Central memory CD8-positive, alpha-beta T cell (primary cell): ENCODE measurements around the gene HECTD2.
"Not testable (repeated sequence)": the region's sequence is repeated elsewhere in the genome, so short reads cannot be mapped to it uniquely, and the experiment has no call there.

ENCODE experiments used
- ATAC-seq: fragments of 150-1000 bp; cut with Tn5 transposase; replicated peaks from 2 replicates; pipeline ENCODE4 v1.10.0; 2022; ENCODE audit warnings: mild to moderate bottlenecking, moderate FRiP score, moderate number of reproducible peaks; ENCODE audit not compliant: poor library complexity, severe bottlenecking; ENCODE audit errors: extremely low read depth
- DNase-seq, 2 donors: peaks; one replicate each; pipeline ENCODE4 v3.0.0; 2021; ENCODE audit warnings: low spot score in 2 of 2
- H3K27ac Mint-ChIP-seq: one replicate; pipeline ENCODE4 v1.8.0; 2022; ENCODE audit warnings: low read depth, mild to moderate bottlenecking, moderate library complexity, mixed read lengths
- H3K27me3 Mint-ChIP-seq: one replicate; pipeline ENCODE4 v1.8.0; 2022; ENCODE audit warnings: mixed read lengths
- H3K36me3 Mint-ChIP-seq: one replicate; pipeline ENCODE4 v1.8.0; 2022; ENCODE audit warnings: mild to moderate bottlenecking, moderate library complexity, mixed read lengths; ENCODE audit not compliant: insufficient read depth
- H3K4me1 Mint-ChIP-seq: one replicate; pipeline ENCODE4 v1.8.0; 2022; ENCODE audit warnings: mixed read lengths
- H3K4me3 Mint-ChIP-seq: one replicate; pipeline ENCODE4 v1.8.0; 2022; ENCODE audit warnings: mild to moderate bottlenecking, moderate library complexity, mixed read lengths
- H3K9me3 Mint-ChIP-seq: one replicate; pipeline ENCODE4 v1.8.0; 2022; ENCODE audit warnings: mixed read lengths

Gene HECTD2

GRCh38 chr10:91555455-91555854, 145.3 kb downstream of the HECTD2 start:
- no peaks in the 10 kb centered on the region for H3K36me3 Mint-ChIP-seq
- no peak overlapping the region for H3K27ac Mint-ChIP-seq
- no peaks in the 10 kb centered on the region for H3K9me3 Mint-ChIP-seq
- no peak overlapping the region for H3K4me3 Mint-ChIP-seq
- H3K4me1 Mint-ChIP-seq: peaks cover 4% of the 10 kb centered on the region
- DNase-seq (no peak), ATAC-seq (no peak)
- peaks cover 18% of the 10 kb centered on the region for H3K27me3 Mint-ChIP-seq

GRCh38 chr10:91556691-91557566, 146.8 kb downstream of the HECTD2 start:
- ATAC-seq (no peak), DNase-seq (no peak)
- Mint-ChIP-seq H3K4me3 (no peak overlapping the region), H3K36me3 (no peaks in the 10 kb centered on the region), H3K27ac (no peak overlapping the region), H3K4me1 (peaks cover 4% of the 10 kb centered on the region), H3K9me3 (no peaks in the 10 kb centered on the region), H3K27me3 (peaks cover 19% of the 10 kb centered on the region)

- DNase-seq: no peak
- H3K27me3 Mint-ChIP-seq: peaks cover 17% of the 10 kb centered on the region
- no peak overlapping the region for H3K27ac Mint-ChIP-seq
- H3K4me3 Mint-ChIP-seq: no peak overlapping the region
- no peaks in the 10 kb centered on the region for H3K36me3 Mint-ChIP-seq
- no peaks in the 10 kb centered on the region for H3K9me3 Mint-ChIP-seq
- no peak for ATAC-seq
- peaks cover 4% of the 10 kb centered on the region for H3K4me1 Mint-ChIP-seq
Observed at GRCh38 chr10:91557651-91558111, 147.5 kb downstream of the HECTD2 start.

GRCh38 chr10:91558473-91558872, 148.3 kb downstream of the HECTD2 start:
- Mint-ChIP-seq H3K4me3 (no peak overlapping the region), H3K36me3 (no peaks in the 10 kb centered on the region), H3K27me3 (peaks cover 17% of the 10 kb centered on the region), H3K4me1 (peaks cover 4% of the 10 kb centered on the region), H3K27ac (no peak overlapping the region), H3K9me3 (no peaks in the 10 kb centered on the region)
- no peak for DNase-seq
- ATAC-seq: no peak

GRCh38 chr10:91559169-91559568, 149.0 kb downstream of the HECTD2 start:
- Mint-ChIP-seq H3K27me3 (peaks cover 17% of the 10 kb centered on the region), H3K4me1 (peaks cover 4% of the 10 kb centered on the region), H3K9me3 (no peaks in the 10 kb centered on the region), H3K36me3 (no peaks in the 10 kb centered on the region), H3K4me3 (no peak overlapping the region), H3K27ac (no peak overlapping the region)
- DNase-seq (no peak), ATAC-seq (no peak)

- DNase-seq: no peak
- peaks cover 17% of the 10 kb centered on the region for H3K27me3 Mint-ChIP-seq
- H3K36me3 Mint-ChIP-seq: no peaks in the 10 kb centered on the region
- H3K27ac Mint-ChIP-seq: no peak overlapping the region
- no peaks in the 10 kb centered on the region for H3K9me3 Mint-ChIP-seq
- no peak for ATAC-seq
- no peak overlapping the region for H3K4me3 Mint-ChIP-seq
- peaks cover 4% of the 10 kb centered on the region for H3K4me1 Mint-ChIP-seq
Observed at GRCh38 chr10:91559750-91560149, 149.6 kb downstream of the HECTD2 start.

GRCh38 chr10:91560827-91561226, 150.7 kb downstream of the HECTD2 start:
- not testable (repeated sequence) for H3K9me3 Mint-ChIP-seq, H3K27ac Mint-ChIP-seq, ATAC-seq, H3K36me3 Mint-ChIP-seq, DNase-seq, H3K4me1 Mint-ChIP-seq, H3K4me3 Mint-ChIP-seq
- H3K27me3 Mint-ChIP-seq: peaks cover 17% of the 10 kb centered on the region

- Mint-ChIP-seq H3K4me1 (peaks cover 1% of the 10 kb centered on the region), H3K9me3 (no peaks in the 10 kb centered on the region), H3K36me3 (no peaks in the 10 kb centered on the region), H3K27ac (no peak overlapping the region), H3K27me3 (peaks cover 17% of the 10 kb centered on the region), H3K4me3 (no peak overlapping the region)
- DNase-seq (no peak), ATAC-seq (no peak)
Observed at GRCh38 chr10:91562839-91563581, 152.9 kb downstream of the HECTD2 start.

GRCh38 chr10:91564026-91564425, 153.9 kb downstream of the HECTD2 start:
- ATAC-seq (no peak), DNase-seq (no peak)
- peaks cover 17% of the 10 kb centered on the region for H3K27me3 Mint-ChIP-seq
- H3K9me3 Mint-ChIP-seq: no peaks in the 10 kb centered on the region
- H3K4me1 Mint-ChIP-seq: no peaks in the 10 kb centered on the region
- no peaks in the 10 kb centered on the region for H3K36me3 Mint-ChIP-seq
- H3K27ac Mint-ChIP-seq: no peak overlapping the region
- no peak overlapping the region for H3K4me3 Mint-ChIP-seq
